ENCODE measurements around the gene DNAJB2. TPM values are rescaled to one million over a fixed set of nuclear protein-coding genes. Genes with fewer than 3 reads are reported as not detected.

Gene DNAJB2
- total and polyA plus RNA-seq, 2 donors (not counting 3 experiments of a cell fraction or from before 2014, with no cell fraction given), result 30.4 to 35.0 TPM

GRCh38 chr2:219325136-219325535, 46.0 kb downstream of the DNAJB2 start:
- Histone ChIP-seq H3K27ac (ENCODE audit: insufficient read depth, low read depth, low read length) (no peak overlapping the region), H3K9ac (replicated peaks; ENCODE audit: extremely low read depth, insufficient read depth, low read length) (no peak overlapping the region), H3K36me3 (ENCODE audit: control insufficient read depth in 2 of 2, extremely low read depth in 1 of 2, insufficient read depth in 2 of 2, low read length in 2 of 2) (no peaks in the 10 kb centered on the region), H2AFZ (ENCODE audit: low read depth, low read length) (no peak overlapping the region), H3K27me3 (ENCODE audit: control insufficient read depth in 2 of 2, insufficient read depth in 2 of 2, low read length in 2 of 2) (peaks cover 1 to 13% of the 10 kb centered on the region in 2 experiments), H3K79me2 (ENCODE audit: control insufficient read depth, insufficient read depth, low read length) (no peaks in the 10 kb centered on the region), H3K4me1 (ENCODE audit: control insufficient read depth, extremely low read depth, insufficient read depth, low read length) (no peaks in the 10 kb centered on the region), H4K20me1 (replicated peaks; ENCODE audit: control insufficient read depth, extremely low read depth, insufficient read depth, low read length) (no peaks in the 10 kb centered on the region), H3K4me3 (replicated peaks in 1 of 3; ENCODE audit: insufficient read depth in 1 of 3, low read depth in 1 of 3, low read length in 3 of 3) (no peak overlapping the region), H3K9me1 (replicated peaks; ENCODE audit: control insufficient read depth, extremely low read depth, insufficient read depth, low read length) (no peaks in the 10 kb centered on the region), H3K4me2 (ENCODE audit: insufficient read depth, low read length) (no peak overlapping the region), H3K9me3 (replicated peaks; ENCODE audit: control insufficient read depth, insufficient read depth, low read length) (no peaks in the 10 kb centered on the region)
- no peak for DNase-seq (ENCODE audit: low read depth, low spot score)
- intact Hi-C loops (cut with micrococcal nuclease), result no loop called here
- dilution Hi-C loops (cut with MboI; ENCODE audit: extremely low pct_ligation_motif_present, low sequenced_read_pairs), result no loop called here
- FAIRE-seq, result no peak
- TF ChIP-seq JUN (IDR thresholded peaks at IDR 0.05; ENCODE audit: borderline replicate concordance, insufficient read depth, insufficient read length, low read depth) (no peak), MYC (IDR thresholded peaks at IDR 0.05; ENCODE audit: low read depth, low read length) (no peak), EZH2 (IDR thresholded peaks at IDR 0.05; ENCODE audit: borderline replicate concordance, low read depth, low read length, severe bottlenecking) (no peak), GATA2 (IDR thresholded peaks at IDR 0.05; ENCODE audit: insufficient read depth, insufficient read length, low read depth, low read length) (no peak), FOS (IDR thresholded peaks at IDR 0.05; ENCODE audit: borderline replicate concordance, insufficient read depth, low read length) (no peak)
- POLR2A ChIA-PET, result no interaction called here
- BruUV-seq (replicated peaks), result no TSS peak
- CTCF ChIA-PET, result no interaction called here

GRCh38 chr2:219325657-219326315, 46.6 kb downstream of the DNAJB2 start:
- no peaks in the 10 kb centered on the region for H3K4me1 ChIP-seq (ENCODE audit: control insufficient read depth, extremely low read depth, insufficient read depth, low read length)
- no peak overlapping the region for H3K27ac ChIP-seq (ENCODE audit: insufficient read depth, low read depth, low read length)
- H3K4me2 ChIP-seq (ENCODE audit: insufficient read depth, low read length), result no peak overlapping the region
- ChIA-PET CTCF (no interaction called here), POLR2A (no interaction called here)
- no peak for FAIRE-seq
- H3K9ac ChIP-seq (replicated peaks; ENCODE audit: extremely low read depth, insufficient read depth, low read length), result no peak overlapping the region
- intact Hi-C loops (cut with micrococcal nuclease) (no loop called here), dilution Hi-C loops (cut with MboI; ENCODE audit: extremely low pct_ligation_motif_present, low sequenced_read_pairs) (no loop called here)
- no peaks in the 10 kb centered on the region for H3K9me3 ChIP-seq (replicated peaks; ENCODE audit: control insufficient read depth, insufficient read depth, low read length)
- no peaks in the 10 kb centered on the region for H3K9me1 ChIP-seq (replicated peaks; ENCODE audit: control insufficient read depth, extremely low read depth, insufficient read depth, low read length)
- no peak for DNase-seq (ENCODE audit: low read depth, low spot score)
- no peaks in the 10 kb centered on the region for H4K20me1 ChIP-seq (replicated peaks; ENCODE audit: control insufficient read depth, extremely low read depth, insufficient read depth, low read length)
- H3K79me2 ChIP-seq (ENCODE audit: control insufficient read depth, insufficient read depth, low read length), result no peaks in the 10 kb centered on the region
- peaks cover 5 to 15% of the 10 kb centered on the region in 2 experiments for H3K27me3 ChIP-seq (ENCODE audit: control insufficient read depth in 2 of 2, insufficient read depth in 2 of 2, low read length in 2 of 2)
- no peak overlapping the region for H3K4me3 ChIP-seq (replicated peaks in 1 of 3; ENCODE audit: insufficient read depth in 1 of 3, low read depth in 1 of 3, low read length in 3 of 3)
- TF ChIP-seq JUN (IDR thresholded peaks at IDR 0.05; ENCODE audit: borderline replicate concordance, insufficient read depth, insufficient read length, low read depth) (no peak), GATA2 (IDR thresholded peaks at IDR 0.05; ENCODE audit: insufficient read depth, insufficient read length, low read depth, low read length) (no peak), POLR2A (IDR thresholded peaks at IDR 0.05; ENCODE audit: low read depth, low read length) (no peak), MYC (IDR thresholded peaks at IDR 0.05; ENCODE audit: low read depth, low read length) (no peak), FOS (IDR thresholded peaks at IDR 0.05; ENCODE audit: borderline replicate concordance, insufficient read depth, low read length) (no peak), POLR2AphosphoS5 (IDR thresholded peaks at IDR 0.05; ENCODE audit: insufficient read depth, low read depth, low read length) (no peak), EZH2 (IDR thresholded peaks at IDR 0.05; ENCODE audit: borderline replicate concordance, low read depth, low read length, severe bottlenecking) (no peak), CTCF (IDR thresholded peaks at IDR 0.05; ENCODE audit: extremely low read depth in 1 of 2, insufficient read depth in 1 of 2, low read depth in 1 of 2, low read length in 2 of 2) (no peak), MAX (IDR thresholded peaks at IDR 0.05; ENCODE audit: insufficient read depth, insufficient read length) (no peak)
- no TSS peak for BruUV-seq (replicated peaks)
- H2AFZ ChIP-seq (ENCODE audit: low read depth, low read length), result no peak overlapping the region
- H3K36me3 ChIP-seq (ENCODE audit: control insufficient read depth in 2 of 2, extremely low read depth in 1 of 2, insufficient read depth in 2 of 2, low read length in 2 of 2), result no peaks in the 10 kb centered on the region

All from endothelial cell of umbilical vein (primary cell).